OCI-LY3 (cell line): ENCODE data around the gene PSMC6.
"Not testable (repeated sequence)": the region's sequence is repeated elsewhere in the genome, so short reads cannot be mapped to it uniquely, and the experiment has no call there.

ENCODE experiments used
- EZH2phosphoT487 ChIP-seq: fragments of 200-600 bp; shearing (Covaris generic); IDR thresholded peaks from 2 replicates; pipeline ENCODE4 v1.6.1; 2018; ENCODE audit warnings: antibody characterized with exemption, mixed run types, low read depth
- TF ChIP-seq, protein P1 (sequence below): fragments of 200-600, 300-600 bp; sonication (generic); IDR thresholded peaks from 2 replicates; pipeline ENCODE4 v1.5.1; 2014; ENCODE audit warnings: antibody characterized with exemption, low read length, low read depth

DNA sequence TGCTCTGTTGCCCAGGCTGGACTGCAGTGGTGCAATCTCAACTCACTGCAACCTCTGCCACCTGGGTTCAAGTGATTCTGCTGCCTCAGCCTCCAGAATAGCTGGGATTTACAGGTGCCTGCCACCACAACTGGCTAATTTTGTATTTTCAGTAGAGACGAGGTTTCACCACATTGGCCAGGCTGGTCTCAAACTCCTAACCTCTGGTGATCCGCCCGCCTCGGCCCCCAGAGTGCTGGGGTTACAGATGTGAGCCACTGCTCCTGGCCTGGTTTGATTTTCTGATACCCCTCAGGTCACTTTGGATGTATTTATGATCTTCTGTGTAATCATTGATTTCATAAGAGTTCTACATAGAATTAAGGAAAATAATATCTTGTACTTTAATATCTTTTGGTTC, 55.9 kb downstream of the PSMC6 start:
- TF ChIP-seq EZH2phosphoT487, result not testable (repeated sequence)
- TF ChIP-seq, protein P1, sequence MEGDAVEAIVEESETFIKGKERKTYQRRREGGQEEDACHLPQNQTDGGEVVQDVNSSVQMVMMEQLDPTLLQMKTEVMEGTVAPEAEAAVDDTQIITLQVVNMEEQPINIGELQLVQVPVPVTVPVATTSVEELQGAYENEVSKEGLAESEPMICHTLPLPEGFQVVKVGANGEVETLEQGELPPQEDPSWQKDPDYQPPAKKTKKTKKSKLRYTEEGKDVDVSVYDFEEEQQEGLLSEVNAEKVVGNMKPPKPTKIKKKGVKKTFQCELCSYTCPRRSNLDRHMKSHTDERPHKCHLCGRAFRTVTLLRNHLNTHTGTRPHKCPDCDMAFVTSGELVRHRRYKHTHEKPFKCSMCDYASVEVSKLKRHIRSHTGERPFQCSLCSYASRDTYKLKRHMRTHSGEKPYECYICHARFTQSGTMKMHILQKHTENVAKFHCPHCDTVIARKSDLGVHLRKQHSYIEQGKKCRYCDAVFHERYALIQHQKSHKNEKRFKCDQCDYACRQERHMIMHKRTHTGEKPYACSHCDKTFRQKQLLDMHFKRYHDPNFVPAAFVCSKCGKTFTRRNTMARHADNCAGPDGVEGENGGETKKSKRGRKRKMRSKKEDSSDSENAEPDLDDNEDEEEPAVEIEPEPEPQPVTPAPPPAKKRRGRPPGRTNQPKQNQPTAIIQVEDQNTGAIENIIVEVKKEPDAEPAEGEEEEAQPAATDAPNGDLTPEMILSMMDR, result not testable (repeated sequence)
